Gastrocnemius medialis (tissue), 4 donors: Measurements from ENCODE around the gene FOXK1.

Experiments used
- POLR2A ChIP-seq, 2 donors: fragments of 450-650 bp; IDR thresholded peaks; one replicate each; pipeline ENCODE4 v1.6.1; 2017; ENCODE audit warnings: antibody characterized with exemption in 2 of 2, mild to moderate bottlenecking in 2 of 2, moderate library complexity in 2 of 2
- TF ChIP-seq, protein P1 (sequence below), 5 experiments: fragments of 450-650 bp in 3 of 5; fragments of 200-600 bp in 2 of 5; sonication (generic) in 2 of 5; IDR thresholded peaks in 4 of 5; conservative IDR thresholded peaks in 1 of 5; 1 replicate in 4 of 5; 2 replicates in 1 of 5; pipeline ENCODE4 v1.5.1; 2016 to 2019; ENCODE audit warnings: antibody characterized with exemption in 5 of 5, mild to moderate bottlenecking in 3 of 5, moderate library complexity in 3 of 5

GRCh38 chr7:4791738-4792536, 109.8 kb downstream of the FOXK1 start:
- TF ChIP-seq POLR2A (IDR thresholded peaks at IDR 0.05): no peak
- TF ChIP-seq, protein P1, sequence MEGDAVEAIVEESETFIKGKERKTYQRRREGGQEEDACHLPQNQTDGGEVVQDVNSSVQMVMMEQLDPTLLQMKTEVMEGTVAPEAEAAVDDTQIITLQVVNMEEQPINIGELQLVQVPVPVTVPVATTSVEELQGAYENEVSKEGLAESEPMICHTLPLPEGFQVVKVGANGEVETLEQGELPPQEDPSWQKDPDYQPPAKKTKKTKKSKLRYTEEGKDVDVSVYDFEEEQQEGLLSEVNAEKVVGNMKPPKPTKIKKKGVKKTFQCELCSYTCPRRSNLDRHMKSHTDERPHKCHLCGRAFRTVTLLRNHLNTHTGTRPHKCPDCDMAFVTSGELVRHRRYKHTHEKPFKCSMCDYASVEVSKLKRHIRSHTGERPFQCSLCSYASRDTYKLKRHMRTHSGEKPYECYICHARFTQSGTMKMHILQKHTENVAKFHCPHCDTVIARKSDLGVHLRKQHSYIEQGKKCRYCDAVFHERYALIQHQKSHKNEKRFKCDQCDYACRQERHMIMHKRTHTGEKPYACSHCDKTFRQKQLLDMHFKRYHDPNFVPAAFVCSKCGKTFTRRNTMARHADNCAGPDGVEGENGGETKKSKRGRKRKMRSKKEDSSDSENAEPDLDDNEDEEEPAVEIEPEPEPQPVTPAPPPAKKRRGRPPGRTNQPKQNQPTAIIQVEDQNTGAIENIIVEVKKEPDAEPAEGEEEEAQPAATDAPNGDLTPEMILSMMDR (IDR thresholded peaks at IDR 0.05 in 4 of 5, conservative IDR thresholded peaks at IDR 0.05 in 1 of 5): peak; percentile 44 to 87 (median 64)
